ENCODE results near the gene C19orf81. TPM values are rescaled to one million over a fixed set of nuclear protein-coding genes. Genes with fewer than 3 reads are reported as not detected.

C19orf81 gene
- polyA plus RNA-seq, 3 donors: not detected

- Histone ChIP-seq H3K36me3 (replicated peaks in 1 of 2; ENCODE audit: control insufficient read depth in 1 of 2, insufficient read depth in 2 of 2, low read length in 2 of 2) (no peaks in the 10 kb centered on the region), H3K4me3 (replicated peaks in 1 of 3; ENCODE audit: low read depth in 2 of 3, low read length in 3 of 3) (no peak overlapping the region), H3K79me2 (ENCODE audit: insufficient read depth, low read length) (no peaks in the 10 kb centered on the region), H2AFZ (ENCODE audit: insufficient read depth, low read depth, low read length, poor library complexity, severe bottlenecking) (no peak overlapping the region), H3K4me2 (replicated peaks; ENCODE audit: extremely low read depth, low read length, poor library complexity, severe bottlenecking) (no peak overlapping the region), H3K4me1 (ENCODE audit: control insufficient read depth in 1 of 2, insufficient read depth in 2 of 2, low read length in 2 of 2) (no peaks in the 10 kb centered on the region), H3K27me3 (ENCODE audit: control insufficient read depth in 2 of 2, insufficient read depth in 2 of 2, low read length in 2 of 2) (peaks cover 2 to 18% of the 10 kb centered on the region in 2 donors), H3K9ac (ENCODE audit: insufficient read depth, low read length, poor library complexity, severe bottlenecking) (no peak overlapping the region), H4K20me1 (ENCODE audit: insufficient read depth, low read length) (no peaks in the 10 kb centered on the region), H3K27ac (ENCODE audit: low read depth in 1 of 2, low read length in 2 of 2) (no peak overlapping the region), H3K9me3 (replicated peaks in 1 of 2; ENCODE audit: control insufficient read depth in 1 of 2, insufficient read depth in 1 of 2, low read length in 2 of 2) (peaks cover 4 to 14% of the 10 kb centered on the region in 2 donors)
- Mint-ChIP-seq H3K27me3 (ENCODE audit: low read depth in 3 of 3) (peaks cover 26 to 37% (median 35%) of the 10 kb centered on the region in 3 donors), H3K9me3 (peaks cover 5 to 30% (median 15%) of the 10 kb centered on the region in 7 donors), H3K4me3 (no peak overlapping the region), H3K27ac (no peak overlapping the region), H3K4me1 (no peaks in the 10 kb centered on the region), H3K36me3 (peaks cover 0 to 7% of the 10 kb centered on the region in 2 donors)
- no peak for DNase-seq
- WGBS (ENCODE audit: insufficient coverage): 89% methylated on average over 5 of the region's 5 CpGs
- no peak for TF ChIP-seq CTCF (IDR thresholded peaks at IDR 0.05)
- intact Hi-C loops (cut with micrococcal nuclease): no loop called here
These were observed 47.2 kb upstream of the C19orf81 start for GRCh38 chr19:50602089-50602422.

- intact Hi-C loops (cut with micrococcal nuclease): no loop called here
- WGBS (ENCODE audit: insufficient coverage): 83% methylated on average over 4 of the region's 6 CpGs
These were observed 46.7 kb upstream of the C19orf81 start for GRCh38 chr19:50602496-50602895.

More at GRCh38 chr19:50602496-50602895, 46.7 kb upstream of the C19orf81 start:
- H3K27me3 ChIP-seq (ENCODE audit: control insufficient read depth in 2 of 2, insufficient read depth in 2 of 2, low read length in 2 of 2): peaks cover 2 to 22% of the 10 kb centered on the region in 2 donors
- no peak overlapping the region for H3K4me3 Mint-ChIP-seq
- no peak for TF ChIP-seq CTCF (IDR thresholded peaks at IDR 0.05)
- no peak overlapping the region for H3K27ac Mint-ChIP-seq
- no peaks in the 10 kb centered on the region for H3K36me3 ChIP-seq (replicated peaks in 1 of 2; ENCODE audit: control insufficient read depth in 1 of 2, insufficient read depth in 2 of 2, low read length in 2 of 2)
- peaks cover 9 to 35% (median 20%) of the 10 kb centered on the region in 7 donors for H3K9me3 Mint-ChIP-seq
- H3K4me1 ChIP-seq (ENCODE audit: control insufficient read depth in 1 of 2, insufficient read depth in 2 of 2, low read length in 2 of 2): no peaks in the 10 kb centered on the region
- no peaks in the 10 kb centered on the region for H4K20me1 ChIP-seq (ENCODE audit: insufficient read depth, low read length)
- H2AFZ ChIP-seq (ENCODE audit: insufficient read depth, low read depth, low read length, poor library complexity, severe bottlenecking): no peak overlapping the region
- no peak overlapping the region for H3K27ac ChIP-seq (ENCODE audit: low read depth in 1 of 2, low read length in 2 of 2)
- no peak overlapping the region for H3K9ac ChIP-seq (ENCODE audit: insufficient read depth, low read length, poor library complexity, severe bottlenecking)
- H3K4me2 ChIP-seq (replicated peaks; ENCODE audit: extremely low read depth, low read length, poor library complexity, severe bottlenecking): no peak overlapping the region
- H3K79me2 ChIP-seq (ENCODE audit: insufficient read depth, low read length): no peaks in the 10 kb centered on the region
- peaks cover 30 to 41% (median 36%) of the 10 kb centered on the region in 3 donors for H3K27me3 Mint-ChIP-seq (ENCODE audit: low read depth in 3 of 3)
- H3K9me3 ChIP-seq (replicated peaks in 1 of 2; ENCODE audit: control insufficient read depth in 1 of 2, insufficient read depth in 1 of 2, low read length in 2 of 2): peaks cover 8 to 18% of the 10 kb centered on the region in 2 donors
- H3K4me3 ChIP-seq (replicated peaks in 1 of 3; ENCODE audit: low read depth in 2 of 3, low read length in 3 of 3): no peak overlapping the region
- no peak for DNase-seq
- H3K4me1 Mint-ChIP-seq: no peaks in the 10 kb centered on the region
- H3K36me3 Mint-ChIP-seq: peaks cover 0 to 7% of the 10 kb centered on the region in 2 donors

All from CD14-positive monocyte (primary cell).